H1 (cell line): ENCODE data around the gene GPSM3. TPM values are rescaled to one million over a fixed set of nuclear protein-coding genes. Genes with fewer than 3 reads are reported as not detected.

Experiments used
- ATF2 ChIP-seq: IDR thresholded peaks from 2 replicates; pipeline ENCODE4 v1.6.1; 2012; ENCODE audit warnings: low read length, inconsistent platforms
- BACH1 ChIP-seq: IDR thresholded peaks from 2 replicates; pipeline ENCODE4 v1.6.1; 2012; ENCODE audit warnings: low read length, improper control_type of control experiment
- CHD1 ChIP-seq: IDR thresholded peaks from 2 replicates; pipeline ENCODE4 v1.6.1; 2012; ENCODE audit warnings: low read depth, low read length, improper control_type of control experiment
- CHD7 ChIP-seq: fragments of 300-600 bp; sonication (generic); IDR thresholded peaks from 2 replicates; pipeline ENCODE4 v1.7.1; 2012; ENCODE audit warnings: low read length, moderate library complexity, mild to moderate bottlenecking, inconsistent platforms; ENCODE audit not compliant: insufficient replicate concordance
- RNF2 ChIP-seq: fragments of 200-900, 300-1000 bp; sonication (generic); IDR thresholded peaks from 2 replicates; pipeline ENCODE4 v1.7.1; 2016; ENCODE audit warnings: borderline replicate concordance, low read depth, mild to moderate bottlenecking, antibody characterized with exemption, low read length; ENCODE audit not compliant: poor library complexity, severe bottlenecking; ENCODE audit errors: missing control alignments
- SIN3A ChIP-seq, 2 experiments: IDR thresholded peaks in 1 of 2; conservative IDR thresholded peaks in 1 of 2; 2 replicates each; pipeline ENCODE4 v1.6.1; 2011 to 2012; ENCODE audit warnings: low read length in 2 of 2, improper control_type of control experiment in 1 of 2, low read depth in 1 of 2, mild to moderate bottlenecking in 1 of 2
- SIRT6 ChIP-seq: IDR thresholded peaks from one replicate; pipeline ENCODE4 v1.7.1; 2012; ENCODE audit warnings: low read length, inconsistent platforms
- polyA plus RNA-seq, 7 experiments: library from polyadenylated mRNA; depleted of rRNA in 3 of 7; stranded (reverse) in 5 of 7; unstranded in 2 of 7; fragments of >200 nt in 5 of 7; fragments of 200-250 nt in 2 of 7; gene quantifications; 1 replicate in 5 of 7; 2 replicates in 1 of 7; 4 replicates in 1 of 7; pipeline versions ENCODE4 v1.2.1 to v1.2.3, GENCODE V29; 2011 to 2013; ENCODE audit warnings: missing spikeins in 2 of 7, mixed read lengths in 2 of 7
- total RNA-seq: library from RNA; stranded (reverse); fragmentation: NEBNext Ultra II Directional; extraction: Animal tissue kit (Norgen Biotek cat#: 25700); gene quantifications from 2 replicates; pipeline ENCODE4 v1.2.1, GENCODE V29; 2021

GPSM3 gene
- total and polyA plus RNA-seq, 2 of the 8 experiments (the other 6 are each of a cell fraction or from before 2014, with no cell fraction given) = 6.6 to 9.8 TPM

- TF ChIP-seq CHD7 (no peak), CHD1 (no peak), BACH1 (no peak; the same call in none of the 2 replicates), RNF2 (no peak), ATF2 (no peak; the same call in none of the 2 replicates), SIN3A (conservative IDR thresholded peaks at IDR 0.05 in 1 of 2, IDR thresholded peaks at IDR 0.05 in 1 of 2; ENCODE audit: low read depth in 1 of 2, low read length in 2 of 2) (peak in 1 of 2 experiments; percentile 64; a peak in 2 of 4 replicates), SIRT6 (no peak)
Measured at GRCh38 chr6:32195902-32196681, 3.6 kb upstream of the GPSM3 start (continued).
